ENCODE results near the gene PTPN22.

The PTPN22 gene

DNA sequence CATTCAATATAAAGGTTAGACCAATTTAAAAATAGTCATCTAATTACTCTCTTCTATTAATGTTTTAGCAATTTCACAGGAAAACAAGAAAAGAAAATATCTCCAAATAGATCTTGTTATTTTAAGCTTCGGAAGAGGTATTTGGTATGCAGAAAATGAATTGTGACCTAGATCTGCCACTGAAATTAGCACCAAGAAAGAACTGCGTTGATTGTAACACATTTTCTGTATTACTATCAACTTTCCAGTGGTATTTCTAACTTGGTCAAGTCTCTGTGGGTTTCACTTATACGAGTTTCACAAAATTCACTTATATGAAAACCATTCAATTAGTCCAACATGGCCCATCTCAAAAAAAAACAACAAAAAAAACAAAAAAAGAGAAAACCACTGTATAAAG, 71.0 kb downstream of the PTPN22 start:
- no peak for DNase-seq (ENCODE audit: low read depth)

DNA sequence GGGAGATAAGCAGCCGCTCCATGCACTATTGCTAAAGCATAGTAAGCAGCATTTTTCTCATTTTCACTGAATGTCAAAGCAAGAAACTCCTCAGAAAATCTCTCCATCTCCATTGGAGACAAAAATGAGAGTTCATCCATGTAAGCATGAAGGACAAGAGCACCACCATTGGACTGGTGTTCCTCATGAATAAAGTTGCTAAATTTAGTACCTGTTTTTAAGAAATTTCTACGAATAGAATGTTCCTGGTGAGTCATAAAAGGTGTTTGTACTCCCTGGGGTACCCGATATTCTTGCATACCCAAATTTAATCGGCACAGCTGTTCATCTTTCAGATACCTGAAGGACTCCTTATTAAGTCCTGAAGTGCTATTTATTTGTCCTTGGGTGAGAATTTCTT, 74.0 kb downstream of the PTPN22 start:
- DNase-seq (ENCODE audit: low read depth): no peak

DNA sequence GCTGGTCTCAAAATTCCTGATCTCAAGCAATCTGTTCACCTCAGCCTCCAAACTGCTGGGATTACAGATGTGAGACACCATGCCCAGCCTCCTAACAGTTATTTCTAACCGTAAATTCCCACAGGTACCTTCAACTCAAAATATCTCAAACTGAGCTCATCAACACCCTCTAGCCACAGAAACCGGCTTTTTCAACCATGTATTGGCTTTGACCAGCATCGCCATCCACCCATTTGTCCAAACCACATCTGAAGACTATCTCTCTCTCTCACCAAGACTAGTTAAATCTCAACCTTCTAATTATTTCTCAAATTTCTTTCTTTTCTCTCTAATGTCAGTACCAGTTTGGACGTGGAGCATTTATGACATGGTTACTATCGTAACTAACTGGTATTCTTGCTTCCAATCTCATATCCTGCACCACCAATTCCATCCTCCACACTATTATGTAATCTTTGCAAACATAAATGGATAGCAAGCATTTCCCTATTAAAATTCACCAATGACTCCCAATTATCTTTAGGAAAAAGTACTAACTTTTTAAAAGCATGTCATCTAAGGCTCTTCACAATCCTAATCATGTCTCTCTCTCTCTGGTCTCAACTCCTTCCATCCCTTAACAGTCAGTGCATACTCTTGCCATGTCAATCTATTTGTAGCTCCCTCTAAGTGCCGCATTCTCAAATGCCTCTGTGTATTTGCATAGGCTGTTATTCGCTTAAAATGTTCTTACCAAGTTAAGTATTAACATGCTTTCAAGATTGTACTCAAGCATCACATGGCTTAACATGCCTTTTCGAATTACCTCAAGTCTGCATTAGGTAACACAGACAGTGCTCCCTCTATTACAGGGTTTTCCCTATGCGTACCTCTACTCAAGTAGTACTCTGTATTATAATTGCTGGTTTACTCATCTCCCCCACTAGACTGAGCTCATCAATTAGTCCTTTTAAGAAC, 77.4 kb downstream of the PTPN22 start:
- no peak for DNase-seq (ENCODE audit: low read depth)

DNA sequence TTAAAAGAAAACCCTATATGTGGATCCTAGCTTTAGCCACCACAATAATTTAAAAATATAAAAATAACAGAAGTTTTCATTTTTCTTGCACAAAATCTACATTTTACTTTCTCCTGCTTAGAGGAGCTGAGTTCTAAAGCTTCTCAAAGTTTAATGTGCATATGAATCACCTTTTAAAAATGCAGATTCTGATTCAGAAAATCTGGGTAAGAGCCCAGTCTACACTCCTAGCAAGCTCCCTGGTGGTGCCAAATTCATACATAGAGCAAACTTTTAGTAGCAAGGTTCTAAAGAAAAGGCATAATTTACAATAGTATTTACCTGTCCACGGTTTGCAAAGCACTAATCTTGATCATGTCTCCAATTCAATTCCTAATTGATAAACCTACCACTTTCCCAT, 78.5 kb downstream of the PTPN22 start:
- peak; percentile 54 for DNase-seq (ENCODE audit: low read depth)

DNA sequence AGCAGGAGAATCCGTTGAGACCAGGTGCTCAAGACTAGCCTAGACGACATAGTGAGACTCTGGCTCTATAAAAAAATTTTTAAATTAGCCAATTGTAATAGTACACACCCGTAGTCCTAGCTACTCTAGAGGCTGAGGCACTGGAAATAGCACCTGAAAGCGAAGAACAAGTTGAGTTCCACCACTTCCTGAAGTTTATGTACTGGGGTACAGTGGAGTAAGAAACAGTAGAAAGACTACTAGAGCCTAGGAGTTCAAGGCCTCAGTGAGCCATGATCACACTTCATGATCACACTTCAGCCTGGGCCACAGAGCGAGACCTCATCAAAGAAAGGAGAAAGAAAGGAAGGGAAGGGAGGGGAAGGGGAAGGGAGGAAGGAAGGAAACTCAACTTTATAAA, 79.0 kb downstream of the PTPN22 start:
- DNase-seq (ENCODE audit: low read depth): no peak

DNA sequence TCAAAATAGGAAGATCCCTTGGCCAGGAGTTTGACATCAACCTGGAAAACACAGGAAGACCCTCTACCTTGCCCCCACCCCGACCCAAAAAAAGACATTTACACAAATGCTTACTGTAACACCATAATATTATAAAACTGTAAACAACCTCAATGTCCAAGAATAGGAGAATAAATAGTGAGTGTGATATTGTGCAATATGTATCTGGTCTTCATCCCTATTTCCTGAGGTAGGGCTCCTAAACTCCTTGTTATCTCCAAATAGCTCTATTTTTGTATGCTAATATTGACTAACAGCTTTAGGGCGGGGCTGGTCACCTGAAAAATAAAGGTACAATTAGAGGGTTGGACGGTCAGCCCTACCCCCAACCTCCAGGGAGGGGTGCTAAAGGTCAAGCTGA, 82.7 kb downstream of the PTPN22 start:
- no peak for DNase-seq (ENCODE audit: low read depth)

DNA sequence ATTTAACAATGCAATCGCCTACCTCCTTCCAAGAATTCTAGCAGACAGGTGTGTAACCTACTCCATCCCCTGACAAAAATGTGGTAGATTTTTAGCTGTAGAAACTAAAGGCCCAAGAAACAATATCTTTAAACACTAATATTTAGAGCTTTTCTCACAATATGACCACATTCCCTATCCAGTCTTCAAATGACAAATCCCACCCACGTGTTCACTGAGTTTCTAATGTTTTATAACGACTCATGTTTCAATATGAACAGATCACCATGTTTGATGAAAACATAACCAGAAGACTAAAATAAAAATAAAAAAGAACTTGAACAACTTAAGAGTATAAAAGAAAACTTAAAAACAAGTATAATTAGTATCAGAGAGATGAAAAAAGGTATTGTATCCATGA, 83.8 kb downstream of the PTPN22 start:
- DNase-seq (ENCODE audit: low read depth): no peak

DNA sequence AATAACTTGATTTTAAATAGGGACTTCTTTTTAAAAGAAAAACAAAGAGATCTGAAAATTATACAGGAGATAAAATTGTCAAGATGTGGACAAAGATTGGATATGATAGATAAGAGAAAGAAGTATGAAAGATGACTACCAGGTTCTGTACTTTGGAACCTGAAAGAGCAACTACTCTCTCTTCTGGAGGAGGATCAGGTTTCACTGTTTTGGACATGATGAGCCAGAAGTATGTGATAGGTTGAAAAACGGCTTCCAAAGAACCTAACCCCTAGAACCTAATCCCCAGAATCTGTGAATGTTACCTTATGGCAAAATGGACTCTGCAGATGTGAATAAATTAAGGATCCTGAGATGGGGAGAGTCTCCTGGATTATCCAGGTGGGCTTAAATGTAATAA, 85.4 kb downstream of the PTPN22 start:
- DNase-seq (ENCODE audit: low read depth): no peak

DNA sequence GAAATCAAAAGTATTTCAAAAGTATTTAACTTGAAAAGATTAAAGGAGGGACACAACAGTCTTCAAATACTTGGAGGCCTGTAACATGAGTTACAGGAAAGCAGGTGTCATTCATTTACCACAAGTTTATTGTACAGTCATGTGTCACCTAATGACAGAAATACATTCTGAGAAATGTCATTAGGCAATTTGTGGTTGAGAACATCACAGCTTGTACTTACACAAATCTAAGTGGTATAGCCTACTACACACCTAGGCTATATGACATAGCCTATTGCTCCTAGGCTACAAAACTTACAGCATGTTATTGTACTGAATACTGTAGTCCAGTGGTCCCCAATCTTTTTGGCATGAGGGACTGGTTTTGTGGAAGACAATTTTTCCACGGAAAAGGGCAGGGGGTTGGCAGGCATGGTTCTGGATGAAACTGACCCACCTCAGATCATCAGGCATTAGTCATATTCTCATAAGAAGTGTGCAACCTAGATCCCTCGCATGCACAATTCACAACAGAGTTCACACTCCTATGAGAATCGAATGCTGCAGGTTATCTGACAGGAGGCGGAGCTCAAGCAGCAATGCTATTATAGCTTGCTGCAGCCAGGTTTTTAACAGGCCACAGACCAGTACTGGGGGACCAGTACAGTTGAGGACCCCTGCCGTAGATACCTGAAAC, 87.3 kb downstream of the PTPN22 start:
- DNase-seq (ENCODE audit: low read depth): no peak

DNA sequence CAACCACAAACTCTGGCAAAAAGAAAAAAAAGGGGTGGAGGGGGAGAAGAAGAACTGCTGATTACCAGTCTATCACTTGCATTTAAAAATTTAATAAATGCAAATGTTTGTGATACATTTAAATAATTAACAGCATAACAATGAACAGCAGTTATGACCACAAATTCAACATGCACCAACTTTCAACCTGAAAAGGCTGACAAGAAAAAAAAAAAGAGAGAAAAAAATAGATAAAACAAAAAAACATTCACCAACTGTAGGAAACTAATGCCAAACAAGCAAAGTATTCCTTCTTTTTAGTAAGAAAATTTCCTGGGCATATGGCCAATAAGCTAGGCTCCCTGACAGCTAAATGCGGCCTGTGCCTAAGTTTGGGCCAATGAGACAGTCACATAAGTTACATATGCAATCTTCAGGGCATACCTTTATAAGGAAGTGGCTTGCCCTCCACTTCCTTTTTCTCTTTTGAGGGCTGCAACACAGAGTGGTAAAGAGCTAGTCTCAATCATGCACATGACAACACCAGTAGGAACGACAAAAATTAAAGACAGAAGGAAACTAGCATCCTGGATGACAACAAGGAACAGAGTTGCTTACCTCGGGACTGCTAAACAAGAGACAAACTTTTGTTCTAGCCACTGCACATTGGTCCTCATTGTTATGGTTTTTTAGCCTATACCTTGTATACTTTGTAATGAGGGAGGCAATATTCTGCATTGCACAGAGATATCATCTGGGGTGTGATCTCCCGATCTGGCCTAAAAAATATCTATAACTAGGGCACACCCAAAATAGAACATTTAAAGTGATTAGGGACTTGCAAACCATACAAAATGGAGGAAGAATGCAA, 88.0 kb downstream of the PTPN22 start:
- DNase-seq (ENCODE audit: low read depth): peak; percentile 25

DNA sequence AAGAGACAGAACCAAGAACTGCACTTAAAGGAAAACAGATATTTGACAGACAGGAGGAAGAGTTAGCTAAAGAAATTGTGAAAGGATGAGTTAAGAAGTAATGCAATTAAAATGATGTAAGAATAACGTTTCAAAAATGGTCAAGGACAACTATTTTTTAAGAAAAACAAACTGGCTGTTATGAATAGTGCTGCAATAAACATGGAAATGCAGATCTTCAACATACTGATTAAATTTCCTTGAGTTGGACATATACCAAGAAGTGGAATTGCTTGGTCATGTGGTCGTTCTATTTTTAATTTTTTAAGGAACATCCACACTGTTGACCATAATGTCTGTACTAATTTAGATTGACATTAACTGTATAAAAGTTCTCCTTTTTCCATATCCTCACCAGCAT, 89.1 kb downstream of the PTPN22 start:
- DNase-seq (ENCODE audit: low read depth): no peak

DNA sequence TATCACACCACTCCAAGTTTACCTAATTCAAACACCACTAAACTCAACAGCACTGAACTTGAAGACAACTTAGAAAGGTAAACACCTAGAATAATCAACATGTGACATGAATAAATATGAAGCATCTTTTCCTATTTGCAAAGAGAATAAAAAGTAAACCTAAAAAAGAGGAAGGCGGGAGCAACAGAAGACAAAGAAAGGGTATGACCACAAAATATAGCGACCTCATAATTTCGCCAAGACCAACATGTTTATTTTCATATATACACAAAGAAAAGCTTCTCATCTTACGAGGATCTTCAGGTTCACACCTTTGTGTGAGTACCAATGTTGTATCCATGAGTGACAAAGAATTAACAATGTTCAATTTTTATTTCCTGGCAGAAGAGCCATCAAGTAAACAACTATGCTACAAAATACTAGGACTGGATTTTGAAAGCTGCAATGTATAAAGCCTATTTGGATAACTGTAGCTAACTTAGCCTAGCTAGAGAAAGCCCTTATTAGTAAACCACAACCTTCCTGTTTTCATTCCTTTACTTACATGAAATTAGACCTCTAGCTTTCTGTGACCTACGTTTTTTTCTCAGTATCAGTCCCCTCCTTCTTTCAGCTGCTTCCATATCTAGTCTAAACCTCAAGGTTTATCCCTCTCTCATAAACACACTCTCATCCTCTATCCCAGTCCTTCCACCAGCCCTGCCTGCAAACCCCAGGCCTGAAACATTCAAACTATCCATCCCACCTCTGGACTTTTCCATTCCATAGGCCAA, 91.0 kb downstream of the PTPN22 start:
- DNase-seq (ENCODE audit: low read depth): no peak

DNA sequence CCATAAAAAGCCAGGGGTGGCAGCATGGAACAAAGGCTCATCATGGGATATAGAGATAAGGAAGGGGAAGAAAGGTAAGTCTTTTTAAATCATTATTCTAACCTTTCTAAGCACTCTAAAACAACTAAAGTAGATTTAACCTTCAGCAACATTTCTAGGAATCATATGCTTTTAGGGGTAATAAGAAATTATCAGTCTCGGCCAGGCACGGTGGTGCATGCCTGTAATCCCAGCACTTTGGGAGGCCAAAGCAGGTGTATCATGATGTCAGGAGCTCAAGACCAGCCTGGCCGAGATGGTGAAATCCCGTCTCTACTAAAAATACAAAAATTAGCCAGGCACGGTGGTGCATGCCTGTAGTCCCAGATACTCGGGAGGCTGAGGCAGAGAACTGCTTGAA, 92.0 kb downstream of the PTPN22 start:
- DNase-seq (ENCODE audit: low read depth): no peak

DNA sequence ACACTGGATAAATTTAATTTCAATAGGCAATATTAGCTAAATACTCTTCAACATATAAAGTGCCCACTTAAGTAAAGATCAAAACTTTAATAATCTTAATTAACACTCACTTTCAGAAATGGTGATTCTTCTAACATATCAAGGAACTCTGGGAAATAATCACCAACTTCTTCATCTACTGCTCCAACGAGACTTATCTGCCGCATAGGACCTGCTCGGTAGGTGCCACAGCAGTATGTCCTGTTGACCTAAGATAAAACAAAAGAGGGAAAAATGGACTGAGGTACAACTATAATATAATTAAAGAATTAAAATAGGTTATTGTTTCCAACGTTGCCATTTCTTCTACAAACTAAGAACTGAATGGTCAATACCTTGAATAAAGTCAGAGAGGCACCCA, 94.0 kb downstream of the PTPN22 start:
- DNase-seq (ENCODE audit: low read depth): no peak

DNA sequence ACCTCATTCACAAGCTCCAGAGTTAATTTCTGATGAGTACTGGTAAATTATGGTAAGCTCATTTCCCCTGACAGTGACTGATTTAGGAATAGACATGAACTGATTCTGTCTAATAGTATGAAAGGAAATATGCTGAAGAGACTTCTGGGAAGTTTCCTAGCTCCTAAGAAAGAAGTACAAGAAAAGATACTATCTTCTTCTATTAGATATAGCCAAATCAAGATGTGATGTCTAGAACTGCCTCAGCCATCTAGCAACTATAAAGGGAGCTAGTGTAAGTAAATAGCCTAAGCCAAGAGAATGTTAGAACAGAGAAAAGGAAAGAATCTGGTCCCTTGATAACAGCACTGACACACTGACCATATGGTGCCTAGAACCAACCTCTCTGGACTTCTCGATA, 101.5 kb downstream of the PTPN22 start:
- no peak for DNase-seq (ENCODE audit: low read depth)

DNA sequence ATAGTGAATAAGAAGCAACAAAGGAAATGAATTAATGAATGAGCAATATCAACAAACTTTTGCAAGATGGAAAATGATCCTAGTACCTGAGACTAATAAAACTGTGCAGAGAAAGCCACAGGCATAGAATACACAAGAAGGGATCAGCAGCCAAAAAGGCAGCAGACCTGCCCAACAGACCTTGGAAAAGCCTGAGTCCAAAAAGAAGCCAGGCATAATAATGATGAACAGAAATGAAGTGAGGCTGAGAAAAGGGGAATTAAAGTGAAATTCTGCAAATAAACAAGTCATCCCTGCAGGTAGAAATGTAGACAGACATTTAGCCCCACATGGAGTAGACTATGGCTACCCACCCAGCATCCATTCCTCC, 101.9 kb downstream of the PTPN22 start:
- no peak for DNase-seq (ENCODE audit: low read depth)

DNA sequence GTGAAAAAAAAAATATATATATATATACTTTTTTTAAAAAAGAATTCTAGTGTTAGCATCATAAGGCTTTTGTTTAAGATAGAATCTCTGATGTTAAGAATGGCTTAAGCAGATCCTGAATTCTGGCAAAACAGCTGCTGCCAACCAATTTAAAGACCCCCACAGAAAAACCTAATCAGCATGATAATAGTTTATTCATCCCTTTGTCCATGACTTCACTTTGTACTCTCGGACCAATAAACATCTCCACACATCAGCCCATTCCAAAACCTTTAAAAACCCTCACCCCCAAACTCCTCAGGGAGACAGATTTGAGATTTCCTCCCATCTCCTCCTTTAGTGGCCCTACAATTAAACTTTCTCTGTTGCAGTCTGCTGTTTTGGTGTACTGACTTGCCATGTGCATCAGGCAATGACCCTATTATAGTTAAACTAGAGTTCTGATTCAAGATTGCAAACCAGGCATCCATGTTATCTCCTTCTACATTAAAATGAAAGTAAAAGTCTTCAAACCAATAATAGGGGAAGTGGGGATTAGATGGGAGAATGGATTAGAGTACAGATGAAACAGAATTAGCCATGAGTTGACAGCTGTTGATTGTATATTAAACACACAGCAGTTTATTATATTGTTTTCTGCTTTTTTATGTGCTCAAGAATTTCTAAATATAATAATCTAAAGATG, 102.5 kb downstream of the PTPN22 start:
- no peak for DNase-seq (ENCODE audit: low read depth)

DNA sequence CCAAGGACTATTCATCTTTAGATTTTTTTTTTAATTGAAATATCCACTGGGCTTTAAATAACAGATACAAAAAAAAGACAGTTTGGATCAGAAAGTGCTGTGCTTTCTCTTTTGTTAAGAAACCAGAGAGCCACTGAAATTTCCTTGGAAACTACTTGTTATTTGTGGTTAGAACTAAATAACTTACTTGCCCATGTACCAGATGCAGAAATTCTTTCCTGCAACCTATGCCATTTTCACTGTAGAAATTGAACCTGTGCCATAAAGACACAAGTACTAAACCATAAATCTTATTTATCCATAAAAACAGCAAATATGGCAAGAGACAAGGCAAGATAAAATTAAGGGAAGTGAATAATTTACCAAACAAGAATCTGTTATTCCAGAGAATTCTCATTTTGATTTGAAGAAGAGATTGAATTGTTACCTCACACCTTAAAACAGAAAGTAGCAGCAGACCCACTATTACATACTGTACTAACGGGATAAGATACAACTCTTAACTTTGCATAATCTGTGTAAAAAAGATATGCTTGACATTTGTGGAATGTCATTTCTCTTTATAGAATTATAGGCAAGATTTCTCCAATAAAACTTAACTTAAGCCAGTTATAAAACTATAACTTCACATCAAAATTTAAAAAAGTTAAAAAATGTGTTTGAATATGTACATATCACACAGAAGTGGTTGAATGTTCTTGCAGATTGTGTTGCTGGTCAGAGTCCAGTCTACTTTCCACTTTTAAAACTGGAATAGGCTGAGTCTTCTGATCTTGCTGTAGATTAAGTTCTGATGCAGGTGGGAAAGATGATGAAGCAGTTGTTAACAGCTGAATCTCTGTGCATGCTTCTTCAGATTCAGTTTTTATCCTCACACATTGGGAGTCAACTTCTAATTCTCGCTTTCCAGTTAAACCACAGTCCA, 105.9 kb downstream of the PTPN22 start:
- DNase-seq (ENCODE audit: low read depth): no peak
